ENCODE results near the gene POLR2L.

DNA sequence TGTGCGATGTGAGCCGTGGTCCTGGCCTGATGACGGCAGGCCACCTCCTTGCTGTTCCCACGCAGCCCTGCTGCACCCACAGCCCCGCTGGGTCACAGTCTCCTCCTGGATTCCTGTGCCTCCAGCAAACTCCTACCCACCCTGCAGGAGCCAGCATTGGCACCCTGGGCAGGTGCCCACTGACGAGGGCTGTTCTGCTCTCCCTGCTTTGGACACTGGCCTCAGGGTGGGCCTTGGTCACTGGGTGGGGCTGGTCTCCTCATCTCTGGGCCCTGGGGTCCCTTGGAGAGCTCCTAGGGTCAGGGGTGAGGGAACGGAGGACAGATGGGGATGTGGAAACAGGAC is 13.0 kb upstream of the POLR2L start:
- TF ChIP-seq, protein P1, sequence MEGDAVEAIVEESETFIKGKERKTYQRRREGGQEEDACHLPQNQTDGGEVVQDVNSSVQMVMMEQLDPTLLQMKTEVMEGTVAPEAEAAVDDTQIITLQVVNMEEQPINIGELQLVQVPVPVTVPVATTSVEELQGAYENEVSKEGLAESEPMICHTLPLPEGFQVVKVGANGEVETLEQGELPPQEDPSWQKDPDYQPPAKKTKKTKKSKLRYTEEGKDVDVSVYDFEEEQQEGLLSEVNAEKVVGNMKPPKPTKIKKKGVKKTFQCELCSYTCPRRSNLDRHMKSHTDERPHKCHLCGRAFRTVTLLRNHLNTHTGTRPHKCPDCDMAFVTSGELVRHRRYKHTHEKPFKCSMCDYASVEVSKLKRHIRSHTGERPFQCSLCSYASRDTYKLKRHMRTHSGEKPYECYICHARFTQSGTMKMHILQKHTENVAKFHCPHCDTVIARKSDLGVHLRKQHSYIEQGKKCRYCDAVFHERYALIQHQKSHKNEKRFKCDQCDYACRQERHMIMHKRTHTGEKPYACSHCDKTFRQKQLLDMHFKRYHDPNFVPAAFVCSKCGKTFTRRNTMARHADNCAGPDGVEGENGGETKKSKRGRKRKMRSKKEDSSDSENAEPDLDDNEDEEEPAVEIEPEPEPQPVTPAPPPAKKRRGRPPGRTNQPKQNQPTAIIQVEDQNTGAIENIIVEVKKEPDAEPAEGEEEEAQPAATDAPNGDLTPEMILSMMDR (IDR thresholded peaks at IDR 0.05), result no peak
- TF ChIP-seq POLR2AphosphoS5 (IDR thresholded peaks at IDR 0.05; ENCODE audit: low read depth, low read length), result no peak
